KOPT-K1 (cell line): Measurements from ENCODE around the gene INSL6.

Source experiments
- H3K27ac ChIP-seq: fragments of 200-600 bp; sonication (generic); 2 replicates; pipeline ENCODE4 v1.5.1; 2016; ENCODE audit warnings: antibody characterized with exemption, mild to moderate bottlenecking, low read depth, low read length; ENCODE audit not compliant: poor library complexity, severe bottlenecking
- H3K36me3 ChIP-seq: fragments of 200-600 bp; sonication (generic); 2 replicates; pipeline ENCODE4 v1.5.1; 2017; ENCODE audit warnings: antibody characterized with exemption, mild to moderate bottlenecking, low read length, moderate library complexity; ENCODE audit not compliant: insufficient read depth
- H3K9me3 ChIP-seq: fragments of 200-600 bp; sonication (generic); 2 replicates; pipeline ENCODE4 v1.5.1; 2017; ENCODE audit warnings: antibody characterized with exemption, low read length, mild to moderate bottlenecking; ENCODE audit not compliant: insufficient read depth, poor library complexity, severe bottlenecking

INSL6 gene

DNA sequence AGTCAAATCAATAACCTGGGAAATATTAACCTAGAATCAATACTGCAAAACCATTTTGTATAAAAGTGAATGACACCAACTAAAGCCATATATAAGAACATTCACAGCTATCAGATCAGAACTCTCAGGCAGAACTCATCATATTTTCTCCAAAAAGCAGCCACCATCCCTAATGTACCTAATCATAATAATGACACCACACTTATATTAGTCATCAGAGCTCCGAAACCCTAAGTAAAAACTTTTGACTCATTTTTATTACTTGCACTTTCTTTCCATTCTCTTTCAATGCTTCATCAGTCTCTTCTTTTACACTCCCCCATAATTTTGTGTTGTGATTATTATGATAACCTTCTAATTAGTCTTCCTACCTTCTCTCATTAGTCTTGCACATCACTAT, 45.3 kb downstream of the INSL6 start:
- peaks cover 8% of the 10 kb centered on the region for H3K9me3 ChIP-seq
- H3K36me3 ChIP-seq: no peaks in the 10 kb centered on the region
- no peak overlapping the region for H3K27ac ChIP-seq

DNA sequence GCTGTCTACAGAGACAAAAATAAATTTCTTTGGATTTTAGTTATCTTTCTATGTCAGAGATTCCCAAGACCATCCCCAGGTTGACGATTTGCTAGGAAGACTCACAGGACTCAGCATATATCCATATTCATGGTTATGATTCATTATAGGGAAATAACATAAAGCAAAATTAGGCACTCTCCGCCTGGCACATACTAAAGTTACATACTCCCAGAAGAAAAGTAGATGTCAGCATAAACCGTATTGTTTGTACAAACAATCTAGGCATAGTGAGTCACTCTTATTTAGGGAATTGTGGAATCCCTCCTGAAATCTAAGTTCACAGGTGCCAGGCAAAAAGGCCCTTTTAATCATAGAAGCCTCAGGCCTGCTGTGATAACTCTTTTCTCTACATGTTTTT, 62.9 kb downstream of the INSL6 start:
- Histone ChIP-seq H3K27ac (no peak overlapping the region), H3K36me3 (peaks cover 12% of the 10 kb centered on the region), H3K9me3 (no peaks in the 10 kb centered on the region)

DNA sequence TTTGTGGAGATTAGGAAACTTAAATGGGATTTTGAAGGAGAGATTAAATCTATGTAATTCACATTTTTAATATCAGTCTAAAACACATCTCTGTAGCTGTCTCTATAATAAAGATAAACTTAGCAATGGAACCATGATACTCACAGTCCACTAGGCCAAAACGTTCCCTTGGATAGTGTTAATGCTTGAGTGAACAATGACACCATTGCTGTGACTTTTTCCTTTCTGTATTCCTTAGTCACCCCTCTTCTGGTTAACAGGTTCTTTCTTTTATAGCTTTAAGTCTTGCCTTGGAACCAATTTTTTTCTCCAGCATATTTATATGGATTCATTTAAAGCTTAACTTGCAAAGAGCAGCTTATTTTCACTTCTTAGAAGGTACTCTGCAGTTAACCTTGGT, 63.3 kb downstream of the INSL6 start:
- Histone ChIP-seq H3K9me3 (no peaks in the 10 kb centered on the region), H3K27ac (no peak overlapping the region), H3K36me3 (peaks cover 12% of the 10 kb centered on the region)

DNA sequence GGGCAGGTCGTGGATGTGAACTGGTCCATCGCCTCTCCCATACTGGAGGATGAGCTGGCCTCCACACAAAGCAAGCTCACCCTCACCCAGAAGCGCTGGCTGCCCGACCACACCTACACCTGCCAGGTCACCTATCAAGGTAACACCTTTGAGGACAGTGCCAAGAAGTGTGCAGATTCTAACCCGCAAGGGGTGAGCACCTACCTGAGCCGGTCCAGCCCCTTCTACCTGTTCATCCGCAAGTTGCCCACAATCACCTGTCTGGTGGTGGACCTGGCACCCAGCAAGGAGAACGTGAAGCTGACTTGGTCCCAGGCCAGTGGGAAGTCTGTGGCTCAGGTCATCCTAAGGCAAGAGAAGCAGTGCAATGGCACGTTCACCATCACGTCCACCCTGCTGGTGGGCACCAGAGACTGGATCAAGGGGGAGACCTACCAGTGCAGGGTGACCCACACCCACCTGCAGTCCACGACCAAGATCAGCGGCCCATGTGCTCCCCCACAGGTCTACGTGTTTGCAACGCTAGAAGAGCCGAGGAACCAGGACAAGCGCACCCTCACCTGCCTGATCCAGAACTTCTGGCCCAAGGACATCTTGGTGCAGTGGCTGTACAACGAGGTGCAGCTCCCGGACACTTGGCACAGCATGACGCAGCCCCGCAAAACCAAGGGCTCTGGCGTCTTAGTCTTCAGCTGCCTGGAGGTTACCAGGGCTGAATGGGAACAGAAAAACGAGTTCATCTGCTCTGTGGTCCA, 71.3 kb downstream of the INSL6 start:
- Histone ChIP-seq H3K9me3 (peaks cover 20% of the 10 kb centered on the region), H3K36me3 (peaks cover 38% of the 10 kb centered on the region), H3K27ac (no peak overlapping the region)
